B cell (primary cell): ENCODE data around the gene PAK3. TPM values are rescaled to one million over a fixed set of nuclear protein-coding genes. Genes with fewer than 3 reads are reported as not detected.

ENCODE experiments used
- ATAC-seq: fragments of 200-7000 bp; cut with Tn5 transposase; one replicate; pipeline ENCODE4 v1.10.0; 2021; ENCODE audit warnings: low read depth, mild to moderate bottlenecking, moderate number of reproducible peaks, moderate library complexity
- CTCF ChIA-PET: fragments of 350-600 bp; sonication (Branson Sonifier 250); formaldehyde crosslinking; loops from one replicate; lab custom pipeline; 2021; ENCODE audit warnings: antibody characterized with exemption, inconsistent platforms; lab: Charles Lee
- POLR2A ChIA-PET: fragments of 350-600 bp; sonication (Branson Sonifier 250); formaldehyde crosslinking; loops from one replicate; lab custom pipeline; 2021; ENCODE audit warnings: antibody characterized with exemption; lab: Charles Lee
- DNase-seq: peaks from one replicate; pipeline ENCODE4 v3.0.0; 2013
- H2AFZ ChIP-seq: 2 replicates; pipeline ENCODE4 v1.6.1; 2012; ENCODE audit warnings: mild to moderate bottlenecking, low read depth, low read length; ENCODE audit not compliant: insufficient read depth, poor library complexity, severe bottlenecking
- H3K27ac ChIP-seq, 2 donors: 1 replicate in 1 of 2; 2 replicates in 1 of 2; pipeline ENCODE4 v1.5.1; 2012 to 2013; ENCODE audit warnings: low read length in 2 of 2, mild to moderate bottlenecking in 2 of 2, moderate library complexity in 1 of 2
- H3K27me3 ChIP-seq, 4 experiments: fragments of 200-600 bp in 1 of 4; sonication (generic) in 1 of 4; replicated peaks in 1 of 4; 1 replicate in 2 of 4; 2 replicates in 2 of 4; pipeline versions ENCODE4 v1.6.1 to v1.7.0; 2013 to 2016; ENCODE audit warnings: low read length in 3 of 4, mild to moderate bottlenecking in 2 of 4, mixed read lengths in 1 of 4, moderate library complexity in 1 of 4; ENCODE audit not compliant: insufficient read depth in 4 of 4, control insufficient read depth in 3 of 4; ENCODE audit errors: control extremely low read depth in 1 of 4
- H3K36me3 ChIP-seq, 2 experiments: replicated peaks in 1 of 2; 1 replicate in 1 of 2; 2 replicates in 1 of 2; pipeline versions ENCODE4 v1.6.1 to v1.7.1; 2013; ENCODE audit warnings: low read length in 1 of 2; ENCODE audit not compliant: insufficient read depth in 2 of 2, control insufficient read depth in 1 of 2; ENCODE audit errors: control extremely low read depth in 1 of 2, extremely low read depth in 1 of 2
- H3K4me1 ChIP-seq, 2 donors: fragments of 200-600 bp in 1 of 2; sonication (generic) in 1 of 2; 1 replicate in 1 of 2; 2 replicates in 1 of 2; pipeline versions ENCODE4 v1.5.1 to v1.6.1; 2013 to 2017; ENCODE audit warnings: low read length in 2 of 2; ENCODE audit not compliant: control insufficient read depth in 2 of 2, insufficient read depth in 2 of 2
- H3K4me2 ChIP-seq: replicated peaks from 2 replicates; pipeline ENCODE3; 2012; ENCODE audit warnings: mild to moderate bottlenecking, low read depth, low read length; ENCODE audit not compliant: poor library complexity, severe bottlenecking
- H3K4me3 ChIP-seq, 5 experiments: fragments of 200-600 bp in 1 of 5; sonication (generic) in 1 of 5; 1 replicate in 3 of 5; 2 replicates in 2 of 5; pipeline versions ENCODE4 v1.5.1 to v1.7.0; 2011 to 2016; ENCODE audit warnings: low read length in 4 of 5, mild to moderate bottlenecking in 4 of 5, low read depth in 2 of 5, control low read depth in 1 of 5, moderate library complexity in 1 of 5; ENCODE audit not compliant: insufficient read depth in 1 of 5; ENCODE audit errors: control extremely low read depth in 1 of 5, extremely low read depth in 1 of 5
- H3K79me2 ChIP-seq: fragments of 200-600 bp; sonication (generic); one replicate; pipeline ENCODE4 v1.6.0; 2016; ENCODE audit warnings: low read length; ENCODE audit not compliant: control insufficient read depth, insufficient read depth
- H3K9ac ChIP-seq: fragments of 200-600 bp; sonication (generic); 2 replicates; pipeline ENCODE4 v1.6.1; 2017; ENCODE audit warnings: mild to moderate bottlenecking, low read length, moderate library complexity
- H3K9me3 ChIP-seq, 3 donors: one replicate each; pipeline versions ENCODE4 v1.6.1 to v1.7.1; 2013; ENCODE audit warnings: low read length in 2 of 3; ENCODE audit not compliant: control insufficient read depth in 2 of 3, insufficient read depth in 1 of 3; ENCODE audit errors: control extremely low read depth in 1 of 3
- H4K20me1 ChIP-seq: 2 replicates; pipeline ENCODE4 v1.6.0; 2012; ENCODE audit warnings: mild to moderate bottlenecking, low read length; ENCODE audit not compliant: insufficient read depth, control insufficient read depth, poor library complexity, severe bottlenecking
- H3K27ac Mint-ChIP-seq: one replicate; pipeline ENCODE4 v1.8.0; 2021; ENCODE audit warnings: mixed read lengths
- H3K27me3 Mint-ChIP-seq: one replicate; pipeline ENCODE4 v1.8.0; 2021; ENCODE audit warnings: mixed read lengths
- H3K4me1 Mint-ChIP-seq: one replicate; pipeline ENCODE4 v1.8.0; 2021; ENCODE audit warnings: mixed read lengths
- H3K4me3 Mint-ChIP-seq: one replicate; pipeline ENCODE4 v1.8.0; 2021; ENCODE audit warnings: mixed read lengths
- H3K9me3 Mint-ChIP-seq: one replicate; pipeline ENCODE4 v1.8.0; 2022; ENCODE audit warnings: mixed read lengths; ENCODE audit not compliant: insufficient read depth
- CTCF ChIP-seq: fragments of 200-600 bp; IDR thresholded peaks from one replicate; pipeline ENCODE4 v1.8.0; 2022; ENCODE audit warnings: antibody characterized with exemption, mild to moderate bottlenecking
- EZH2 ChIP-seq: IDR thresholded peaks from 2 replicates; pipeline ENCODE4 v1.6.1; 2012; ENCODE audit warnings: borderline replicate concordance, low read depth, mild to moderate bottlenecking, moderate library complexity, low read length; ENCODE audit not compliant: insufficient read depth, poor library complexity, severe bottlenecking
- WGBS: methylation state at CpG from one replicate; pipeline ENCODE4 v1.1.5; 2013; ENCODE audit warnings: missing lambda C conversion rate; ENCODE audit not compliant: insufficient coverage; 5-methylcytosine and 5-hydroxymethylcytosine counted together
- intact Hi-C: fragments of 100-400 bp; cut with micrococcal nuclease; formaldehyde crosslinking; loops from one replicate; pipeline ENCODE4 v1.10.0; 2022
- polyA plus RNA-seq: library from polyadenylated mRNA; depleted of rRNA; stranded (reverse); fragments of >200 nt; gene quantifications from 2 replicates; pipeline ENCODE4 v1.2.3, GENCODE V29; 2012
- total RNA-seq, 2 donors: library from RNA; stranded (reverse); fragments of 120-200 nt in 1 of 2; gene quantifications; 1 replicate in 1 of 2; 2 replicates in 1 of 2; pipeline versions ENCODE4 v1.2.3 to v1.2.4, GENCODE V29; 2013 to 2022

Gene PAK3
- total and polyA plus RNA-seq, 2 donors (not counting 1 experiment from before 2014, with no cell fraction given): 0.17 TPM; not detected in 1

GRCh38 chrX:111254896-111255693 lies 159.1 kb downstream of the PAK3 start:
- ATAC-seq (no peak), DNase-seq (no peak)
- CTCF ChIA-PET: no interaction called here
- Histone ChIP-seq H3K36me3 (no peaks in the 10 kb centered on the region), H3K79me2 (no peaks in the 10 kb centered on the region), H3K9me3 (no peaks in the 10 kb centered on the region), H3K27ac (no peak overlapping the region), H3K9ac (no peak overlapping the region), H3K27me3 (no peaks in the 10 kb centered on the region), H3K4me2 (no peak overlapping the region), H4K20me1 (no peaks in the 10 kb centered on the region), H3K4me1 (no peaks in the 10 kb centered on the region), H2AFZ (no peak overlapping the region), H3K4me3 (no peak overlapping the region)
- POLR2A ChIA-PET: no interaction called here
- Mint-ChIP-seq H3K4me1 (no peaks in the 10 kb centered on the region), H3K9me3 (no peaks in the 10 kb centered on the region), H3K4me3 (no peak overlapping the region), H3K27me3 (no peaks in the 10 kb centered on the region), H3K27ac (no peak overlapping the region)
- no CpG with 5 or more reads among the region's 7 CpGs for WGBS
- intact Hi-C loops: no loop called here
- TF ChIP-seq CTCF (no peak), EZH2 (no peak)

DNA sequence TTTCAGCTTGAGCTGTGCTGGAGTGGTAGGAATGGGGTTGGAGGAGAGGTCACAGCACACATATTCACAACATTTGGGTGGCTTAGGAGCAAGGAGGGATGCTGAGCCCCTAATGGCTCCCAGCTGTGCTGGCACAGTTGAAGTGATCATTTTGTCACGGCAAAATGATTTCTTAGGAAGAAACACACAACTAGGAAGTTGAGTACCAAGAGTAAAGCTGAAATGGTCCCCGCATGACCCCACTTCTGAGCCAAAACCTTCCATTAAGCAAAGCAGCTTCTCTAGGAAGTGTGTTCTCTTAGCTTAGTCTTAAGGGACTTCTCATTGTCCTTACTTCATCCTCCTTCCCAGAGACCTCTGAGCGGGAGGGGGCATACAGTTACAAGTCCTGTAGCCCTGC lies 161.7 kb downstream of the PAK3 start:
- no peak overlapping the region for H3K27ac Mint-ChIP-seq
- Histone ChIP-seq H4K20me1 (no peaks in the 10 kb centered on the region), H3K79me2 (no peaks in the 10 kb centered on the region), H2AFZ (no peak overlapping the region), H3K4me2 (no peak overlapping the region), H3K36me3 (no peaks in the 10 kb centered on the region), H3K4me3 (no peak overlapping the region), H3K9ac (no peak overlapping the region), H3K27me3 (no peaks in the 10 kb centered on the region), H3K4me1 (no peaks in the 10 kb centered on the region), H3K27ac (no peak overlapping the region), H3K9me3 (no peaks in the 10 kb centered on the region)
- WGBS: 80% methylated on average over 1 of the region's 3 CpGs
- intact Hi-C loops: no loop called here
- POLR2A ChIA-PET: no interaction called here
- H3K9me3 Mint-ChIP-seq: no peaks in the 10 kb centered on the region
- CTCF ChIA-PET: no interaction called here
- ATAC-seq (no peak), DNase-seq (no peak)
- H3K4me1 Mint-ChIP-seq: no peaks in the 10 kb centered on the region
- H3K4me3 Mint-ChIP-seq: no peak overlapping the region
- no peaks in the 10 kb centered on the region for H3K27me3 Mint-ChIP-seq
- TF ChIP-seq CTCF (no peak), EZH2 (no peak)
